HG02973 (cell line): ENCODE results near the gene TRMT2A.
"Not testable (repeated sequence)": the region's sequence is repeated elsewhere in the genome, so short reads cannot be mapped to it uniquely, and the experiment has no call there.

Experiments
- ATAC-seq: cut with Tn5 transposase; IDR thresholded peaks from one replicate; pipeline ENCODE4 v1.9.1; 2021; ENCODE audit warnings: moderate library complexity; ENCODE audit not compliant: unreplicated experiment

TRMT2A gene, protein sequence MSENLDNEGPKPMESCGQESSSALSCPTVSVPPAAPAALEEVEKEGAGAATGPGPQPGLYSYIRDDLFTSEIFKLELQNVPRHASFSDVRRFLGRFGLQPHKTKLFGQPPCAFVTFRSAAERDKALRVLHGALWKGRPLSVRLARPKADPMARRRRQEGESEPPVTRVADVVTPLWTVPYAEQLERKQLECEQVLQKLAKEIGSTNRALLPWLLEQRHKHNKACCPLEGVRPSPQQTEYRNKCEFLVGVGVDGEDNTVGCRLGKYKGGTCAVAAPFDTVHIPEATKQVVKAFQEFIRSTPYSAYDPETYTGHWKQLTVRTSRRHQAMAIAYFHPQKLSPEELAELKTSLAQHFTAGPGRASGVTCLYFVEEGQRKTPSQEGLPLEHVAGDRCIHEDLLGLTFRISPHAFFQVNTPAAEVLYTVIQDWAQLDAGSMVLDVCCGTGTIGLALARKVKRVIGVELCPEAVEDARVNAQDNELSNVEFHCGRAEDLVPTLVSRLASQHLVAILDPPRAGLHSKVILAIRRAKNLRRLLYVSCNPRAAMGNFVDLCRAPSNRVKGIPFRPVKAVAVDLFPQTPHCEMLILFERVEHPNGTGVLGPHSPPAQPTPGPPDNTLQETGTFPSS

DNA sequence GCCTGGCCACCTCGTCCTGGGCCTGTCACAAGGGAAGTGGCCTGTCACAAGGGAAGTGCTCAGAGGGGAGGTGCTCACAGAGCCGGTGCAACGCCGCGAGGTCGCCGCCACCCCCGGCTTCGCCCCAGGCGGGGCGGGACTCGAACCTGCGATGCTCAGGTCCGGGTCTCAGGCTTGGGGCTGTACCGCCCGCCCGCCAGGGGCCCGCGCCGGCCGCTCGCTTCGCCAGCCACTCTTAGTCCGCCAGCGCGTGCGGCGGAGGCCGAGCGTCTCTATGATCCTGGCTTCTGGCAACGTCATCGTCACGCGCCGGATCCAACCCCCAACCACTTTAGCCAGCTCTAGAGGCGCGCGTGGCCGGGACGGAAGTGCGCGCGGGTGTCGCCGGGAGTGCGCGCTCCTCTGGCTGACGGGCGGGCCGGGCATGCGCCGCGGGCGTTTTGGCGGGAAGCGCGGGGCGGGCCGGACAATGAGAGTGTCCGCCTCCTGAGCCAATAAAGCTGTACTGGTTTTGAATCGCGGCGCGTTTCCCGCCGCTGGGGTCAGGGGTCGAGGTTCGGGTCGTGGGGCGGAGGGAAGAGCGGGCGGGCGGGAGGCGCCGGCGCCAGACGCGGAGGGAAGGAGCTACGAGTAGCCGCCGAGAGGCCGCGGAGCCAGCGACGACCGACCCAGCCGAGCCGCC is at the start of gene TRMT2A:
TSS of gene TRMT2A (minus strand) at position 276 of the 682 bp plus-strand sequence. CDS start 320 bp downstream, outside the sequence.
- peak; percentile 58 for ATAC-seq

DNA sequence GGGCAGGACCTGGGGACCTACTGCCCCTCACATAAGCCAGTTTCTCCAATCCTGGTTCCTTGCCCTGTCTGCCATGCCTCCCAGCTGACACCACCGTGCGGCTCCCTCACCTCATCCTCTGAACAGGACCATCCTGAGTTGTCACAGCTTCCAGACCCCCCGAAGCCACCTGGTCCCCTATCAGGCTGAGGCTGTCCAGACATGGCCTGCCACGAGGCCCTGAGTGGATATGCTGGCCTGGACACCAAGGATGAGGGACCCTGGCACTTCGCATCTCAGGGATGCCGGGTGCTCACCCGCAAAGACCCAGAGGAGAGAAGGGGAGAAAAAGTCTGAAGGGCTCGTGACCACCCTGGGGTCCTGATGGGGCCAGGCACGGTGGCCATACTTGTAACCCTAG is 49.7 kb upstream of the TRMT2A start:
- no peak for ATAC-seq

DNA sequence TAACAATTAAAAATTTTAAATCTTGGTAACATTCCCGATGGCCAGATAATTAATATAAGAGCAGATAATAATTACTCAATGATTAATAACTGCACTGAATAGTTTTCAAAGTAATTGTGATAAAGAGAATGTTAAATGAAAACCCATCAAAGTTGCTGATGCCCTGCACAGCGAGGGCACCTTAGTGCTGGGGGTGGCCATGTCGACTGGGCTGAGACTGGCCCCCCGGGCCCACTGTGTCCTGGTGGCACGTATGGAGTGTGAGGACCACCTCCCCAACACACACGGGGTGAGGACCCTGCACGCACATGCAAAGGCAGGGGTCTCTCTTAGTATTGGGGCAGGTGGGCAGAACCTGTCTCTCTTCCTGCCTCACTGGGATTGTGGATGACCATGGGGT is 48.9 kb upstream of the TRMT2A start:
- no peak for ATAC-seq

DNA sequence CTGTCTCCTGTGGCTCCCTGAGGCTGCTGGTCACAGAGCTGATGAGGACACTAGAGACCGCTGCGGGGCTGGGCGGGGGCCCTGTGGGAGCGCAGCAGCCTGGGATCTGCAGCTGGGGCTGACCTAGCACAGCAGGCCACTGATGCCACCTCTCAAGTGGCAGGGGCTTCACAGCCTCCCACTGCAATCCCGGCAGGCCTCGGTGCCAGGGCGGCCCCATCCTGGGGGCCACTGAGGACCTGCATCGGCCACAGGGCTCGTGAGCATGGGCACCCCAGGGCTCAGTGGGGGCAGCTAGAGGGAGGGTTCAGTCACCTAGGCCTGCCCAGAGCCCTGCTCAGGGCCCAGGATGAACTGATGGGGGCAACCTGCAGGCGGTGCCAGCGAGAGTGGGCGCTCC is 48.4 kb upstream of the TRMT2A start:
- no peak for ATAC-seq

DNA sequence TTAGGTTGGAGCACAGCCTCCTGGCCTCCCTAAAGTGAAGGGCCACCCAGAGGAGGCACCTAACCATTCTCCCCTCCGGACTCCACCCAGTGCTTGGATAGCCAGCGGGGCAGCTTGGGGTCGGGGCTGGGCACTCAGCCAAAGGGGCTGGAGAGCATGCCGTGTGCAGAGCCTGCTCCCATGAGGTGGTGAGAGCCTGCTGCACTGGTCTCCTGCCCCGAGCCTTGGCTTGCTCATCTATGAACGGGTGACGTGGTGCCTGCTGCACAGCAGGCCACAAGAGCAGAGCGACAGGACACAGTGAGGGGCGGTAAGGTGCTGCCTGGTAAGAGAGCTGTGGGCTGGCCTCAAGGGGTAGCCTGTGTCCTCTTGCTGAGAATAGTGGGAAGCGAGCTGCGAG is 47.8 kb upstream of the TRMT2A start:
- ATAC-seq: no peak

DNA sequence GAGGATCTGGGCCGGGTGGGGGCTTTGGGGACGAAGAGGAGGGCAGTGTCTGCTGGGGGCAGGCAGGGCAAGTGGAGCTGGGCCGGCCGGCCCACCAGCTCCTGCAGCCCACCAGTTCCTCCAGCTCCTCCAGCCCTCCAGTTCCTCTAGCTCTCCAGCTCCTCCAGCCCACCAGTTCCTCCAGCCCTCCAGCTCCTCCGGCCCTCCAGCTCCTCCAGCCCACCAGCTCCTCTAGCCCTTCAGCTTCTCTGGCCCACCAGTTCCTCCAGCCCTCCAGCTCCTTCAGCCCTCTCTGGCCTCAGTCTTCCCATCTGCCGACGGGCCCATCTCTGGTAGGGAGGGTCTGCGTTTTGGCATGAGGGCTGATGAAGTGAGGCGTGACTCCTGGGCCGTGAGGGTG is 43.0 kb upstream of the TRMT2A start:
- no peak for ATAC-seq

DNA sequence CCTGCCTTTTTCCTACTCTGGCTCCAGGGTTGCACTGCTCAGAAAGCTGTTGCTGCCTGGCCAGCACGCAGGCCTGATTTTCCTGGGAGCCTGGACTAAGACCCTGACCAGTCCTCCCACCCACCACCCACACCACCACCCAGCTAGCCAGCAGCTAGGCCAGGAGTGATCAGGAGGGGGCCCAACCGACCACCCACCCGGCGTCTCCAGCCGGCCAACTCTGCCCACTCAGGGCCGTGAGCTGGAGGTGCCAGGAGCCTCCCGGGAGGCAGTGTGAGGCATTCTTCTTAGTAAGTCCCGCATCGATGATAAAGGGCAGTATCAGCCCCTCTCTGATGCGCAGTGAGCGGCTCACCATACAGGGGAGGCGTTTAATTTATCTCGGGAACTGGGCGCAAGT is 42.5 kb upstream of the TRMT2A start:
- not testable (repeated sequence) for ATAC-seq

DNA sequence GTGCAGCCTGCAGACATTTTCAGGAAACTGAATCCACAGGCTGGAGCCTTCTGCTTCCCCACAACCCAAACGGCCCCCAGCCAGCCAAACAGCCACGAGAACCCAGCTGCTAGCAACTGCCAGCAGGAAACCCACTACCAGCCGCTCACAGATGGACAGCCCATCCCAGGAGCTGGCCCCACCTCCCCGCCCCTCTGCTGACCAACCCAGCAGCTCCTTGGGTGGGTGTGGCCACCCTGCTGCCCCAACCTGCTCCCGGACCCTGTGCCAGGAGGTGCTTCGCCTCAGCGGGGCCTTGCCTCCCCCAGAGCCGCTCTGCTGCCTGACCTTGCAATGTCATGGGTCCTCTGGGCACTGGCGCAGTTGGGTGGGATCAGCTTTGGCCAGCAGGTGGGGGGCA is 42.0 kb upstream of the TRMT2A start:
- ATAC-seq: no peak

DNA sequence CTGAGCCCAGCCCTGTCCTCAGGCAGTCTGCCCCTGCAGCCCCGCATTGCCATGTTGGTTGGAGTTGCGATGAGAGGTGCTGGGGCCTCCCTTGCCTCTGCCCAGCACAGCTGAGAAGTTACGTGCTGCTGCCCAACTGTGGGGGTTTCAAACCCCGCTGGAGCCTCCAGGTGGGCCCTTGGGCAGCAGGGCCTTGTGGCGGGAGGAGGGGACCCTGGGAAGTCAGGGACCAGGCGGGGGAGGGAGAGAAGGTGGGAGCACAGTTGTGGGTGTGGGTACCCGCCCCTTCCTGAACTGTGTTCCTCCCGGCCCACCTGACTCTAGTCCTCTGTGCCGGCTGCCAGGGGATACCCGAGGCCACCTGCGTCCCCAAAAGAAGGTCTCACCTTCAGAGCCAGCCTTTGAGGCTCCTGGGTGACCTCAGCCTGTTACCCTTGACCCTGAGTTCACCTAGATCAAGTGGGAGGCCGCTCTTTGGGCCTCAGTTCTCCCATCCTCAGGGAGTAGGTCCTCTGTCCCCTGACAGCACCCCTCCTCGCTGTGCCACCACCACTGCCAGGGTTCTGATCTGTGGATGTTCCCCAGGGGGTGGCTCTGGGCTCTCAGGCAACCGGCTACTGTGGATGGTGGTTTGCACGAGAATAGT is 41.5 kb upstream of the TRMT2A start:
- ATAC-seq: no peak

DNA sequence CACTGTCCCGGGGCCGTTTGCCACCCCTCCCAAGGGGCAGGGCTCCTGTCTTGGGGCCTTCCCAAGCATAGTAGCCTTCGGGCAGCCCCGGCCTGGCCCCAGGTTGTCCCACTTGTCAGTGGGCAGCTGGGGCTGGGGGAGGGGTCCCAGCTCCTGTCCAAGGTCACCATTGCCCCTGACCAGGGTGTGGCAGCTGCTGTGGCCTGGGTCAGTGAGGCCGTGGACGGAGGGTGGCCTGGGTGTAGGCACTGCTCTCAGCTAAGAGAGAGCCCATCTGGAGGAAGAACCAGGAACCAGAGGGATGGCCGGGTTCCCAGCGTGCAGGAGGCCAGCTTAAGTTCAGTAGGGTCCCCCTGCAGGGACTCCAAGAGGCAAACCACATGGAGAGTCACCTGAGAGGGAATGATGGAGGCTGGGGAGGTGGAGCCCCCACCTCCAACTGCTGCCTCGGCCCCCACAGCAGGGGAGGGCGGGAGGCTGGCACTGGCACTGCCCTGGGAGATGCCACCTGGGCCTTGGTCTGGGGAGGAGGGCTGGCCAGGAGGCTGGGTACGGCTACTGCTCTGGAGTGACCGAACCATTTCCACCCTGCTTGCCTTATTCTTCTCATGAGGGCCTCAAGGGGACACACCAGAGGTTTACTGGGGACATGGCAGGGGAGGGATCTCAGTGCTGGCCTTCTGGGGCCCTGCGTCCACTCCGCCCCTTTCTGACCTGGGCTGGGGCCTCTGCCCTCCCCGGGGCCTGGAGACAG is 40.6 kb upstream of the TRMT2A start:
- ATAC-seq: no peak

DNA sequence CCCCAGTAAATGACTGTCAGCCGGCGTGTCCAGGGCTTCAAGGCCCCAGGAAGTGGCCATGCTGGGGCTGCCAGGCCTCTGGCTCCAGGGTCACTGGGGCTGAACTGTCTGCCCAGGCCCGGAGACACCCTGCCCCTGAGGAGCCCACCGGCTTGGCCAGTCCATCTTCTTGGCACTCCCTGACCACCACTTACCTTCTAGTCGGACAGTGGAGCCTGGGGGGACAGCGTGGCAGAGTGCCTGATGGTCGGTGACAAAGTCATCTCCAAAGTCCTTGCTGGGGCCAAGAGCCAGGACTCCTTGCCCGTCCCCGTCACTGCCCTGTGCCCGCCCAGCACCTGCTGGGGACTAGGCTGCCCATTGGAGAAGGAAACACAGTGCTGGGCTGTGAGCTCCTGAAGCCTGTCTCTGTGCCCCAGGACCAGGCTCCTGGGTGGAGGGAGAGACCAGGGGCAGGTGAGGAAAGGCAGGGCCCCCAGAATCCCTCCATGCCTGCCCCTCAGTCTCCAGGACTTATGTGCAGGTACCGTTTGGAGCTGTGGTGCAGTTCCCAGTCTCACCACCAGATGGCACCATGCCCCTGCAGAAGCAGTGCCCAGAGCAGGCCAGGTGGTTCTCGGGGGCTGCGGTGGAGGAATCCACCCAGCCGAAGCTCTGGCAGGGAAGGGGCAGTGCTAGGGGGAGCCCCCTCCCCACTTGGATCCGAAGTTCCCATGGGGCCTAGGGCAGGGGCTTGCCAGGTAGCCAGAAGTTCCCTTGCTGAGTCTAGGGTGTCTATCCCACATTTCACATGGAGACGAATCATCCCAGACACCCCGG is 39.8 kb upstream of the TRMT2A start:
- ATAC-seq: no peak

DNA sequence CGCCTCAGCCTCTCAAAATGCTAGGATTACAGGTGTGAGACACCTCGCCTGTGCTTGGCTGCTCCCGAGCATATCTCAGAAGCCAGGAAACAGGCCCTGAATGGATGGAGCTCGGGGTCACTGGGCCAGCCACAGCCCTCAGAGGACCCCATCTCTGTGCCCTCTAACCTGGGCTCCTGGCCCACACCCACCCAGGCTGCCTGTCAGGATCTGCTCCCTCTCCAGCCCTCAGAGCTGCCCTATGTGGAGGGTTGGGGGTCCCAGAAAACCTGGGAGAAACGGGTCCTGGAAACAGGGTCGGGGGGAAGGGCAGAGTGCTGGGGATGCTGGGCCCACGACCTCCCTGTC is 39.0 kb upstream of the TRMT2A start:
- no peak for ATAC-seq

DNA sequence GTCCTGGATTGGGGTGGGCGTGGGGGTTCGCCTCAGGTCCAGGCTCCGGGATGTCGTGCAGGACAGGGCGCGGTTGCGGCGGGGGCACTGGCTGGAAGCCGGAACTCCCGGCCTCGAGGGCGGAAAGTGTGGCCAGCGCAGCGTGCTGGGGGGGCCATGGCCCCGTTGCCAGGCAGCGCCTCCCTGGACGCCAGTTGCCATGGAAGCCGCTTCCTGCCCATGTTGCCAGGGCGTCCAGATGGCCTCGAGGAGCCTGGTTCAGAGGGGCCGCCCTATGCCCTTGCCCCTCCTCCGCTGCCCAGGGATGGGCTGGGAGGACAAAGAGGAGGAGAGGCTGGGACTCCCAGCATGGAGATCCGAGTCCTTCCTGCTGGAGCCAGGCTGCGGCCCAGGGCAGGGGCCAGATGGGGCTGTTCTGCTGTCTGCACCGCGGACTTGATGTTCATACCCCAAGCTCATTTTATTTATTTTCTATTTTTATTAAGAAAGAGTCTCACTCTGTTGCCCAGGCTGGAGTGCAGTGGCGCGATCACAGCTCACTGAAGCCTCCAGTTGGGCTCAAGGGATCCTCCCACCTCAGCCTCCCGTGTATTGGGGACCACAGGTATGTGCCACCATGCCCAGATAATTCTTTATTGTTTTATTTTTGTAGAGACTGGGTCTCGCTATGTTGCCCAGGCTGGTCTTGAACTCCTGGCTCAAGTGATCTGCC is 38.5 kb upstream of the TRMT2A start:
- no peak for ATAC-seq

DNA sequence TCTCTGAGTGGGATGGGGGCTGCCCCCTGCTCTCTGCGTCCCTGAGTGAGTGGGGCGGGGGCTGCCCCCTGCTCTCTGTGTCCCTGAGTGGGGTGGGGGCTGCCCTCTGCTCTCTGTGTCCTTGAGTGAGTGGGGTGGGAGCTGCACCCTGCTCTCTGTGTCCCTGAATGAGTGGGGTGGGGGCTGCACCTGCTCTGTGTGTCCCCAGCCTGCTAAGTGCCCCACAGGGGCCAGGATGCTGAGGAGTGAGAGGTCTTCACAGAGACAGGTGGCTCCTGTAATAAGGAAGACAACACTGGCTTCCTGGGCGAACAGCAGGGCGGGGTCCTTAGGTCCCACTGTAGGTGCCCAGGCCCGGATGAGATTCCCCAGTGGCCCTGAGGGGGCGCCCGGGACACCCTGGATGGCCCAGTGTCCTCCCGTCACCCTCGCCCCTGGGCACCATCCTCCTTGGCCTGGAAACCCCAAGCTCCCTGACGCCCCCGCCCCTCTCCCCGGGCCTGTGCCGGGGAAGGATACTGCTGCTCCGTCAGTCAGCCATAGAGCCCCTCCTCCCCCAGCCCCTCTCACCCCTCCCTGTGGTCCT is 37.7 kb upstream of the TRMT2A start:
- no peak for ATAC-seq

DNA sequence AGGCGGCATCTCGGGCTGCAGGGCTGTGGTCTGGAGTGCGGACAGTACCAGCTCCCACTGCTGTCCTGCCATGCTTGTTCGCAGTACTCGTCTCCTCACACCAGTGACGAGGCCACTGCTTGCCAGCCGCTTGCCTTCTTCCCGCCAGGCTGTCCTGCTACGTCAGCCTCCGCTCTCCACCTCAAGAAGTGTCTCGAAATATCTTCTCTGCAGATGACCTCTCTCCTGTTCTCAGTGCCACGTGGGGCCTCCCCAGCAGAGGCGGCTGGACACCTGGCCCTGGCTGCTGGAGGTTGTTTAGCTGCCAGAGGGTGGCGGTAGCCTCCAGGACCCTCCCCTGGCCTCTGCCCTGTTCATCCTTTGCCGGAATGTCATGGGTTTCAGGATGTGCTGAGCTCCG is 36.9 kb upstream of the TRMT2A start:
- ATAC-seq: no peak

DNA sequence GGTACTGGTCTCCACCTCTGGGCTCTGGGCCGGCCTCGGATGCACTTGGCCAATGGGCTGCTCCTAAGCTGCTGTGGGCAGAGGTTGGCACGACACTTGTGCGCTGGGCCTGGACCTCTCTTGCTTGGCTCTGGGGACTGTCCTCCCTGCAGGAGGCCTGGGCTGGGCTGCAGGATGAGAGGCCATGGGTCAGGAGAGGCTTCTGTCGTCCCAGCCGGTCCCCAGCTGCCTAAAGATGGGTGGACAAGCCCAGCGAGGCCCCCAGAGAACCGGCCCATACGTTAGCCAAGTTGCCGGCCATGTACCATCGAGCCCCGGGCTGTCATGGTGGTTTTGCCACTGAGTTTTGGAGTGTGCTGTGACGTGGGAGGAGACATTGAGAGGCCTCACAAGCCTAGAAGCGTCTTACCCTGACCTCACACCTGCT is 35.5 kb upstream of the TRMT2A start:
- ATAC-seq: no peak

DNA sequence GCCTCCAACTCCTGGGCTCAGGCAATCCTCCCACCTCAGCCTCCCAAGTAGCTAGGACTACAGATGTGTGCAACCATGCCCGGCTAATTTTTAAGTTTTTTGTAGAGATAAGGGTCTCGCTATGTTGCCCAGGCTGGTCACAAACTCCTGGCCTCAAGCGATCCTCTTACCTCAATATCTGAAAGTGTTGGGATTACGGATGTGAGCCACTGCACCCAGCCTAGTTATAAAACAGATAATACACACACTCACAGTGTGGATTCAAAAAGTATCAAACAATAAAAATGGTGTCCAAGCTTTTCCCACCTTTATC is 34.2 kb upstream of the TRMT2A start:
- ATAC-seq: no peak

DNA sequence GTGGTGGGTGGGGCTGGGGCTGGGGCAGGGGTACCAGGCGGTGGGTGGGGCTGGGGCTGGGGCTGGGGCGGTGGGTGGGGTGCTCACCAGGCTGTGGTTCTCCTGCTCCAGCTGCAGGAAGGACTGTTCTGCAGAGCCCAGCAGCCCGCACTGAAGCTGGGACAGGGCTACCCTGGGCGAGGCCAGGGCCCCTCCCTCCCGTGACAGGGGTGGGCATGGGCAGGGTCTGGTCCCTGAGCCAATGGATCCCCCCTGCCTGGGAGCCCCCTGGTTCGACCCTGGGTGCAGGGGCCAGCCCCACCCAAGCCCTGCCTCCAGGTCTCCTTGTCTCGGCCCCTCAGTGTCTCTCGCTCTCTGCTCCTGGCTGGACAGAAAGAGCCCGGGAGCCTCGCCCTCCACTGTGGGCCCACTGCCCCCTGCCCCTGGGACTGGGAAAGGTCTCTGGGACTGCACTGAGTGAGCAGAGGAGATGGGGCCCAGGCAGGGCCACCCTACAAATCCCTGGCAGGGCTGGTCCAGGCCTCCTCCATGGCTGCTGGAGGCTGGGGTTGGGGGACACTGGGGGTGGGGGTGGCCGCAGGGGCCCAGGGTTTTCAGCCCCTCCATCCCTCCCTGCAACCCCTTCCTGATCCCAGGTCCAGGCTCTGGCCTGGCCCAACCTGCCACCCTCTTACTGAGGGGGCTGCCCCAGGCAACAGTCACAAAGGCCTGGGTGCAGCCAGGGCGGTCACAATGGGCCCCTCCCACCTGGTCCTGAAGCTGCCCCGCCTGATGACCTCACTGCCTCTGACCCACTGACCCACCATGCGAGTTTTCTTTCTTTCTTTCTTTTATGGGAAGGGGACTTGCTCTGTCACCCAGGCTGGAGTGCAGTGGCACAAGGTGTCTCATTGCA is 33.6 kb upstream of the TRMT2A start, which contains the start of gene CCDC188:
TSS of gene CCDC188 (minus strand) at position 675 of the 895 bp plus-strand sequence. CDS start at position 606, 69 bp downstream.
- no peak for ATAC-seq
